ENCODE measurements around the gene CRB2.

DNA sequence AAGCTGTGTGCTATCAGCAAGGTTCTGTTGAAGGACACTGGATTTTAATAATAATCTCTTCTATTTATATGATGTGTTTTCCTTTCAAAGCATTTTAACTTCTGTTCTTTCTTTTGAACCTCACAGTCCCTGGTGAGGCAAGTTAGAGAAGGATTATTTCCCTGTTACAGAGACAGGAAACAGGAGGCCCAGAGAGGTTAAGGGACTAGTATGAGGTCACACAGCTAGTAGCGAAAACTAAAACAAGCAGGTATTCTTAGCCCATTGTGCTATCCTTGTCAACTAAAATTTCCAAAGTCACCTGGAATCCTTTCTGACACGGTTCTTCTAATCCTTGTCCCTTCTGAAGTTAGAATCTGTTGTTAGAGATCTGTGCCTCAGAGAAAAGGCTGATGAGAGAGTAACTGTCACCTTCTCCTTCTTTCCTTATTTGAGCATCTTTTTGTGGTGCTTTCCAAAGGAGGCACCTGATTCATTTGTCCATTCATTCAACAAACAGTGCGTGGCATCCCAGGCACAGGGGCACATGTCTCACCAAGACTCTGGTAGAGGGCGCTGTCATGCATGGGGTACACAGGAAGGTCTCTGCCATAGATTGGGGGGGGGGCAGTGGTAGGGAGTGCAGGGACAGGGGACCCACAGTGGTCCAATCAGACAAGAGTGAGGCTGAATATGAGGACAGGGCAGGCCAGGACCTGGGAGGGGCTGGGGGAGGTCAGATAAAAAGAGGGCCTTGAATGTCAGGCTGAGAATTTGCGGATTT, 61.5 kb downstream of the CRB2 start:
- TF ChIP-seq, protein P1, sequence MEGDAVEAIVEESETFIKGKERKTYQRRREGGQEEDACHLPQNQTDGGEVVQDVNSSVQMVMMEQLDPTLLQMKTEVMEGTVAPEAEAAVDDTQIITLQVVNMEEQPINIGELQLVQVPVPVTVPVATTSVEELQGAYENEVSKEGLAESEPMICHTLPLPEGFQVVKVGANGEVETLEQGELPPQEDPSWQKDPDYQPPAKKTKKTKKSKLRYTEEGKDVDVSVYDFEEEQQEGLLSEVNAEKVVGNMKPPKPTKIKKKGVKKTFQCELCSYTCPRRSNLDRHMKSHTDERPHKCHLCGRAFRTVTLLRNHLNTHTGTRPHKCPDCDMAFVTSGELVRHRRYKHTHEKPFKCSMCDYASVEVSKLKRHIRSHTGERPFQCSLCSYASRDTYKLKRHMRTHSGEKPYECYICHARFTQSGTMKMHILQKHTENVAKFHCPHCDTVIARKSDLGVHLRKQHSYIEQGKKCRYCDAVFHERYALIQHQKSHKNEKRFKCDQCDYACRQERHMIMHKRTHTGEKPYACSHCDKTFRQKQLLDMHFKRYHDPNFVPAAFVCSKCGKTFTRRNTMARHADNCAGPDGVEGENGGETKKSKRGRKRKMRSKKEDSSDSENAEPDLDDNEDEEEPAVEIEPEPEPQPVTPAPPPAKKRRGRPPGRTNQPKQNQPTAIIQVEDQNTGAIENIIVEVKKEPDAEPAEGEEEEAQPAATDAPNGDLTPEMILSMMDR (IDR thresholded peaks at IDR 0.05 in 2 of 3, conservative IDR thresholded peaks at IDR 0.05 in 1 of 3; ENCODE audit: borderline replicate concordance in 1 of 3, insufficient read depth in 1 of 3, low read depth in 2 of 3, low read length in 2 of 3): no peak; a peak in 1 of 6 replicates
- no peak for TF ChIP-seq TCF7L2 (IDR thresholded peaks at IDR 0.05; ENCODE audit: borderline replicate concordance, extremely low read depth, insufficient read depth, insufficient read length)
- TF ChIP-seq CEBPB (IDR thresholded peaks at IDR 0.05; ENCODE audit: low read depth): no peak
- no peak for TF ChIP-seq EZH2 (IDR thresholded peaks at IDR 0.05)
- no peak for TF ChIP-seq EGR1 (IDR thresholded peaks at IDR 0.05; ENCODE audit: low read depth)
- no peak for TF ChIP-seq ZFX (IDR thresholded peaks at IDR 0.05)
